ENCODE data around the gene TMEM168.

DNA sequence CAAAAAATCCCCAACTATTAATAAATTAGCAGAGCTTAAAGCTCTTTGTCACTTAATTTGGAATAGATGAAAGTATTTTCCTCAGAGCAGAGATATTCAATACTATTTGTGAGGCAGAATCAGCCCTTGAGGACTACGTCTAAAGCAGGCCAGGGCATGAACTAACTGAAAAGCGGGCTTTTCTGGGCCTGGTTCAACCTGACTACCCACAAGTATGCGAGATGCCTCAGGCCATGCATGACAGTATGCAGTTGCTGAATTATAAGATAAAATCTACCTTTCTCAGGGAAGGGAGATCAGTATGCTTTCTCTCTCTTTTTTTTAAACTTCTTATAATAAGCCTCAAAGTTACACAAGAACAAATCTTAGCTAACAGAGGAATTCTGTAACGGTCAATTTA is 20.1 kb downstream of the TMEM168 start:
- TF ChIP-seq ZNF384 (IDR thresholded peaks at IDR 0.05) (no peak), HDGF (IDR thresholded peaks at IDR 0.05; ENCODE audit: borderline replicate concordance) (no peak), FOXK2 (IDR thresholded peaks at IDR 0.05) (no peak), SUZ12 (IDR thresholded peaks at IDR 0.05) (no peak), SP1 (IDR thresholded peaks at IDR 0.05) (no peak), FOXA1 (IDR thresholded peaks at IDR 0.05) (no peak), TARDBP (IDR thresholded peaks at IDR 0.05) (no peak), NFRKB (IDR thresholded peaks at IDR 0.05) (no peak), FOXM1 (IDR thresholded peaks at IDR 0.05; ENCODE audit: borderline replicate concordance) (no peak), BHLHE40 (IDR thresholded peaks at IDR 0.05; ENCODE audit: borderline replicate concordance) (no peak)

All from HEK293T (cell line).